MM.1S (cell line): Measurements from ENCODE around the gene CKM.

ENCODE experiments used
- CTCF ChIP-seq: fragments of 300-600 bp; sonication (generic); IDR thresholded peaks from 2 replicates; pipeline ENCODE4 v1.5.1; 2016; ENCODE audit warnings: antibody characterized with exemption, low read length, mixed read lengths
- EZH2 ChIP-seq: fragments of 300-600 bp; sonication (generic); optimal IDR thresholded peaks from 2 replicates; pipeline ENCODE3; 2017; ENCODE audit warnings: low read depth, mild to moderate bottlenecking, antibody characterized with exemption, low read length, mixed read lengths
- EZH2phosphoT487 ChIP-seq: fragments of 300-600 bp; sonication (generic); IDR thresholded peaks from 2 replicates; pipeline ENCODE4 v1.6.1; 2018; ENCODE audit warnings: antibody characterized with exemption, low read length

GRCh38 chr19:45311621-45312020, 11.1 kb downstream of the CKM start:
- TF ChIP-seq EZH2: no peak
- no peak for TF ChIP-seq CTCF
- TF ChIP-seq EZH2phosphoT487: no peak
